HCT116 (cell line): ENCODE results near the gene RASL10A. TPM values are rescaled to one million over a fixed set of nuclear protein-coding genes. Genes with fewer than 3 reads are reported as not detected.

Source experiments
- ATAC-seq: fragments of 200-7000 bp; cut with Tn5 transposase; 2 replicates; pipeline ENCODE4 v1.9.1; 2020; ENCODE audit warnings: mild to moderate bottlenecking, moderate library complexity
- BruUV-seq: library from RNA; stranded (reverse); fragments of 400-500 nt; replicated peaks from 2 replicates; lab custom pipeline; 2021; lab: Mats Ljungman, UMichigan
- CTCF ChIA-PET: fragments of 300-600 bp; sonication (Branson Sonifier 250); formaldehyde crosslinking; loops from one replicate; lab custom pipeline; 2021; ENCODE audit warnings: antibody characterized with exemption; lab: Charles Lee
- POLR2A ChIA-PET: fragments of 300-600, 350-600 bp; sonication (Branson Sonifier 250); formaldehyde crosslinking; loops from one replicate; lab custom pipeline; 2021; ENCODE audit warnings: antibody characterized with exemption; lab: Charles Lee
- RAD21 ChIA-PET, 2 experiments: fragments of 300-600 bp; sonication (Branson Sonifier 250); formaldehyde crosslinking; loops; one replicate each; lab custom pipeline; 2023; ENCODE audit warnings: low total read pairs in 2 of 2; ENCODE audit not compliant: uncharacterized antibody in 2 of 2, unreplicated experiment in 2 of 2, low non-redundant PET in 1 of 2; lab: Charles Lee
- DNase-seq: peaks from one replicate; pipeline ENCODE4 v3.0.0-alpha.2; 2010; ENCODE audit warnings: low read depth, low spot score
- H2AFZ ChIP-seq: fragments of 200-600 bp; shearing (Covaris generic), sonication (generic); 2 replicates; pipeline ENCODE4 v1.6.1; 2017; ENCODE audit warnings: low read depth, mixed run types, mixed read lengths, antibody characterized with exemption, low read length; ENCODE audit not compliant: poor library complexity, severe bottlenecking
- H3K27ac ChIP-seq: 2 replicates; pipeline ENCODE4 v1.5.1; 2012; ENCODE audit warnings: low read depth, low read length
- H3K27me3 ChIP-seq: fragments of 200-600 bp; sonication (generic); 2 replicates; pipeline ENCODE4 v1.6.1; 2016; ENCODE audit warnings: mixed run types, low read length, mixed read lengths; ENCODE audit not compliant: insufficient read depth
- H3K36me3 ChIP-seq, 2 experiments: fragments of 200-500 bp in 1 of 2; fragments of 200-600 bp in 1 of 2; sonication (Bioruptor generic) in 1 of 2; sonication (generic) in 1 of 2; 2 replicates each; pipeline versions ENCODE4 v1.5.1 to v1.6.1; 2014 to 2016; ENCODE audit warnings: low read length in 2 of 2, inconsistent platforms in 1 of 2, mixed read lengths in 1 of 2, mixed run types in 1 of 2; ENCODE audit not compliant: insufficient read depth in 2 of 2, control insufficient read depth in 1 of 2
- H3K4me1 ChIP-seq, 2 experiments: fragments of 200-600 bp in 1 of 2; sonication (generic) in 1 of 2; 2 replicates each; pipeline versions ENCODE4 v1.5.1 to v1.6.1; 2012 to 2017; ENCODE audit warnings: low read length in 2 of 2, inconsistent platforms in 1 of 2, mild to moderate bottlenecking in 1 of 2, mixed read lengths in 1 of 2, mixed run types in 1 of 2, moderate library complexity in 1 of 2; ENCODE audit not compliant: insufficient read depth in 2 of 2, control insufficient read depth in 1 of 2
- H3K4me2 ChIP-seq: fragments of 200-600 bp; sonication (generic); 2 replicates; pipeline ENCODE4 v1.6.1; 2017; ENCODE audit warnings: mixed run types, low read length, mixed read lengths
- H3K4me3 ChIP-seq, 2 experiments: fragments of 200-600 bp in 1 of 2; sonication (generic) in 1 of 2; replicated peaks in 1 of 2; 2 replicates each; pipeline ENCODE4 v1.5.1; 2011 to 2016; ENCODE audit warnings: low read length in 2 of 2, control low read depth in 1 of 2, low read depth in 1 of 2, mild to moderate bottlenecking in 1 of 2, mixed read lengths in 1 of 2, mixed run types in 1 of 2
- H3K79me2 ChIP-seq: fragments of 200-600 bp; sonication (generic); 2 replicates; pipeline ENCODE4 v1.6.1; 2017; ENCODE audit warnings: mild to moderate bottlenecking, mixed run types, low read length, moderate library complexity, mixed read lengths; ENCODE audit not compliant: insufficient read depth
- H3K9ac ChIP-seq: fragments of 200-600 bp; sonication (generic); 2 replicates; pipeline ENCODE4 v1.6.1; 2016; ENCODE audit warnings: low read length, mixed read lengths
- H3K9me2 ChIP-seq: fragments of 200-600 bp; sonication (generic), shearing (Covaris generic); 2 replicates; pipeline ENCODE4 v1.6.1; 2017; ENCODE audit warnings: mixed run types, mild to moderate bottlenecking, moderate library complexity; ENCODE audit not compliant: insufficient read depth
- H3K9me3 ChIP-seq, 2 experiments: fragments of 200-500 bp in 1 of 2; fragments of 200-600 bp in 1 of 2; sonication (Bioruptor generic) in 1 of 2; sonication (generic) in 1 of 2; 2 replicates each; pipeline ENCODE4 v1.6.1; 2014 to 2017; ENCODE audit warnings: low read length in 2 of 2, mixed read lengths in 2 of 2, inconsistent platforms in 1 of 2, low read depth in 1 of 2, mild to moderate bottlenecking in 1 of 2, mixed run types in 1 of 2, moderate library complexity in 1 of 2; ENCODE audit not compliant: control insufficient read depth in 1 of 2, insufficient read depth in 1 of 2
- H4K20me1 ChIP-seq: fragments of 200-600 bp; sonication (generic), shearing (Covaris generic); 2 replicates; pipeline ENCODE4 v1.6.1; 2017; ENCODE audit warnings: mixed run types, mild to moderate bottlenecking, moderate library complexity; ENCODE audit not compliant: insufficient read depth
- ATF3 ChIP-seq: IDR thresholded peaks from 2 replicates; pipeline ENCODE4 v1.6.1; 2012
- CEBPB ChIP-seq: IDR thresholded peaks from 2 replicates; pipeline ENCODE4 v1.6.1; 2012; ENCODE audit warnings: low read depth
- EGR1 ChIP-seq: IDR thresholded peaks from 2 replicates; pipeline ENCODE4 v1.6.1; 2012; ENCODE audit warnings: low read depth
- ELF1 ChIP-seq: IDR thresholded peaks from 2 replicates; pipeline ENCODE4 v1.6.1; 2012; ENCODE audit warnings: low read depth, borderline replicate concordance
- FOSL1 ChIP-seq: IDR thresholded peaks from 2 replicates; pipeline ENCODE4 v1.6.1; 2012; ENCODE audit warnings: low read depth
- JUND ChIP-seq: IDR thresholded peaks from 2 replicates; pipeline ENCODE4 v1.6.1; 2012
- MAX ChIP-seq: IDR thresholded peaks from 2 replicates; pipeline ENCODE4 v1.6.1; 2012
- POLR2A ChIP-seq: IDR thresholded peaks from 2 replicates; pipeline ENCODE4 v1.7.0; 2011; ENCODE audit warnings: borderline replicate concordance; ENCODE audit not compliant: insufficient read depth, insufficient read length; ENCODE audit errors: extremely low read depth
- POLR2AphosphoS5 ChIP-seq: IDR thresholded peaks from 2 replicates; pipeline ENCODE4 v1.6.1; 2011; ENCODE audit warnings: mild to moderate bottlenecking, low read depth, low read length, moderate library complexity
- RAD21 ChIP-seq: IDR thresholded peaks from 2 replicates; pipeline ENCODE4 v1.6.1; 2012; ENCODE audit warnings: low read depth, mild to moderate bottlenecking
- REST ChIP-seq: IDR thresholded peaks from 2 replicates; pipeline ENCODE4 v1.6.1; 2012; ENCODE audit warnings: low read depth
- SIN3A ChIP-seq: IDR thresholded peaks from 2 replicates; pipeline ENCODE4 v1.6.1; 2012; ENCODE audit warnings: low read depth
- SP1 ChIP-seq: IDR thresholded peaks from 2 replicates; pipeline ENCODE4 v1.6.1; 2012; ENCODE audit warnings: low read depth
- TCF7L2 ChIP-seq: IDR thresholded peaks from 2 replicates; pipeline ENCODE4 v1.7.0; 2011; ENCODE audit warnings: borderline replicate concordance, inconsistent platforms; ENCODE audit not compliant: insufficient read depth, insufficient read length; ENCODE audit errors: extremely low read depth
- YY1 ChIP-seq: IDR thresholded peaks from 2 replicates; pipeline ENCODE4 v1.6.1; 2011; ENCODE audit warnings: low read length, low read depth, moderate library complexity, mild to moderate bottlenecking; ENCODE audit not compliant: insufficient replicate concordance; ENCODE audit errors: extremely low read depth
- ZFX ChIP-seq: fragments of 450-650 bp; IDR thresholded peaks from 2 replicates; pipeline ENCODE4 v1.6.1; 2017
- ZNF274 ChIP-seq: fragments of 200-500 bp; sonication (Bioruptor generic); IDR thresholded peaks from 2 replicates; pipeline ENCODE4 v1.6.1; 2014; ENCODE audit warnings: mild to moderate bottlenecking, low read depth, low read length, inconsistent platforms
- intact Hi-C: fragments of 100-400 bp; cut with micrococcal nuclease; formaldehyde crosslinking; loops from 2 replicates; pipeline ENCODE4 v1.10.0; 2022
- total RNA-seq: library from RNA; stranded (reverse); gene quantifications from one replicate; pipeline ENCODE4 v1.2.1, GENCODE V29; 2021; ENCODE audit not compliant: unreplicated experiment

Gene RASL10A
- total RNA-seq, 1 experiment from 2014 or later: 0.96 TPM

GRCh38 chr22:29311464-29312217, 3.9 kb downstream of the RASL10A start:
- no peak overlapping the region for H2AFZ ChIP-seq
- H3K9me3 ChIP-seq: no peaks in the 10 kb centered on the region
- BruUV-seq: no TSS peak
- H3K79me2 ChIP-seq: peaks cover 7% of the 10 kb centered on the region; the same call in 1 of the 2 replicates
- no peaks in the 10 kb centered on the region for H3K9me2 ChIP-seq
- peak overlapping the region; percentile 35; the same call in 1 of the 2 replicates for H3K27ac ChIP-seq
- no peak for DNase-seq
- ChIA-PET POLR2A (interaction anchor here (0.8 kb wide), 1 partner anchor 9 kb away, joined by 3 read pairs; no protein-coding TSS in a partner anchor), RAD21 (no interaction called here), CTCF (interaction anchor here (0.9 to 1.0 kb wide), 3 partner anchors 9 to 33 kb away, joined by 3 to 4 read pairs (median 3); no protein-coding TSS in a partner anchor)
- H4K20me1 ChIP-seq: no peaks in the 10 kb centered on the region
- TF ChIP-seq ZNF274: no peak
- TF ChIP-seq EGR1: no peak
- no peak for TF ChIP-seq SIN3A
- no peak for TF ChIP-seq ATF3
- TF ChIP-seq RAD21: no peak
- TF ChIP-seq TCF7L2: no peak
- no peak for TF ChIP-seq JUND
- TF ChIP-seq REST: no peak
- TF ChIP-seq CEBPB: no peak
- TF ChIP-seq MAX: no peak
- no peak for TF ChIP-seq POLR2AphosphoS5
- TF ChIP-seq POLR2A: no peak
- no peak for TF ChIP-seq ZFX
- TF ChIP-seq YY1: no peak
- TF ChIP-seq FOSL1: no peak
- no peak for TF ChIP-seq ELF1
- no peak for TF ChIP-seq SP1
- ATAC-seq: no peak
- intact Hi-C loops: no loop called here
- H3K4me2 ChIP-seq: peak overlapping the region; percentile 66
- H3K9ac ChIP-seq: peak overlapping the region; percentile 48; the same call in 1 of the 2 replicates
- no peaks in the 10 kb centered on the region for H3K36me3 ChIP-seq
- H3K4me3 ChIP-seq: no peak overlapping the region
- peaks cover 26 to 46% of the 10 kb centered on the region in 2 experiments for H3K4me1 ChIP-seq
- no peaks in the 10 kb centered on the region for H3K27me3 ChIP-seq
